C4-2B (cell line): ENCODE data around the gene ANKRD24.

Experiments used
- CTCF ChIP-seq: fragments of 450-650 bp; conservative IDR thresholded peaks from 2 replicates; pipeline ENCODE4 v1.5.1; 2017; ENCODE audit warnings: mild to moderate bottlenecking
- ZFX ChIP-seq: fragments of 450-650 bp; IDR thresholded peaks from 2 replicates; pipeline ENCODE4 v1.6.1; 2017

- TF ChIP-seq CTCF, result no peak
- TF ChIP-seq ZFX, result no peak
Observed at GRCh38 chr19:4149518-4150288, 32.8 kb upstream of the ANKRD24 start.
